Neutrophil (primary cell): ENCODE results near the gene TBX4.

Experiments
- H3K27ac ChIP-seq: fragments of 200-600 bp; sonication (generic); 2 replicates; pipeline ENCODE4 v1.5.1; 2016; ENCODE audit warnings: mild to moderate bottlenecking, moderate library complexity
- H3K27me3 ChIP-seq: fragments of 200-600 bp; sonication (generic); 2 replicates; pipeline ENCODE4 v1.6.0; 2016; ENCODE audit warnings: mild to moderate bottlenecking
- H3K36me3 ChIP-seq: fragments of 200-600 bp; sonication (generic); 2 replicates; pipeline ENCODE4 v1.5.1; 2017
- H3K4me1 ChIP-seq, 2 experiments: fragments of 200-600 bp in 1 of 2; sonication (generic) in 1 of 2; 1 replicate in 1 of 2; 2 replicates in 1 of 2; pipeline versions ENCODE4 v1.5.1 to v1.6.1; 2013 to 2016; ENCODE audit warnings: low read depth in 1 of 2, low read length in 1 of 2, mild to moderate bottlenecking in 1 of 2, moderate library complexity in 1 of 2; ENCODE audit not compliant: control insufficient read depth in 1 of 2, insufficient read depth in 1 of 2
- H3K4me3 ChIP-seq, 2 experiments: fragments of 200-600 bp in 1 of 2; sonication (generic) in 1 of 2; 1 replicate in 1 of 2; 2 replicates in 1 of 2; pipeline ENCODE4 v1.5.1; 2013 to 2016; ENCODE audit warnings: low read depth in 1 of 2, low read length in 1 of 2, mild to moderate bottlenecking in 1 of 2, moderate library complexity in 1 of 2
- H3K9me3 ChIP-seq: fragments of 200-600 bp; sonication (generic); 2 replicates; pipeline ENCODE4 v1.5.1; 2016
- TF ChIP-seq, protein P1 (sequence below): fragments of 200-600 bp; sonication (generic); IDR thresholded peaks from 2 replicates; pipeline ENCODE4 v1.5.1; 2016; ENCODE audit warnings: antibody characterized with exemption

TBX4 gene

DNA sequence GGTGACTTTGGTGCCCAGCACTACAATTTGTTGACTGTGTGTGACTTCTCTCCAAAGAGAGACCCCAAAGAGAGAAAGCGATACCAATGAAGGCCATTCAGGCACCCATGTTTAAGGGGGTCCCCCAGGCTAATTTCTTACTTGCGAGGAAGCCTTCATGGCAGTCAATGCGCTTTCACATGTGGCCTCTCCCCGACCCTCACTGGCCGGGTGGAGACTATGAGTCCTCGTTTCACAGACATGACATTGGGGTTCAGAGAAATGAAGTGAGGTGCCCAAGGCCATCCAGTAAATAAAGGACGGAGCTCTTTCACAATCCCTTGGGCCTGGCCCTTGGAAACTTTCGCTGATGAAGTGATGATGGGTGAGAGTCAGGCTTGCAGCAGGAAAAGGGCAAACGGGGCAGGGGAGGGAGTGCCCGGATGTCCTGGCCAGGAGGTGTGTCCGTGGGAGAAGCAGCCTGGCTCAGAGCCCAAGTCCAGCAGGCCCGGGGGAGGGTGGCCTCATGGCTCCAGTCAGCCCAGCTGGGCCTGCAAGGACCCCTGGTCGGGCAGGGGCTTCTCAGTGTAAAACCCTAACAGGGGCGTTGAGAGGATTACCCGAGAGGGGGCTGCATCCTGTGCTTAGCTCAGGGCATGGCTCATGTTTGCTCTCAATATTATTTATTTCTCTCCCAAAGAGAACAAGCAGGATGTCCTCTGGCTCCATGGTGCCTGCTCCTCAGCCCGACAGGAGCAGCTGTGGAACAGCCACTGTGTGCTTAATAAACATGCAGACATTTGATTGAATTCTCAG is 37.9 kb upstream of the TBX4 start:
- TF ChIP-seq, protein P1, sequence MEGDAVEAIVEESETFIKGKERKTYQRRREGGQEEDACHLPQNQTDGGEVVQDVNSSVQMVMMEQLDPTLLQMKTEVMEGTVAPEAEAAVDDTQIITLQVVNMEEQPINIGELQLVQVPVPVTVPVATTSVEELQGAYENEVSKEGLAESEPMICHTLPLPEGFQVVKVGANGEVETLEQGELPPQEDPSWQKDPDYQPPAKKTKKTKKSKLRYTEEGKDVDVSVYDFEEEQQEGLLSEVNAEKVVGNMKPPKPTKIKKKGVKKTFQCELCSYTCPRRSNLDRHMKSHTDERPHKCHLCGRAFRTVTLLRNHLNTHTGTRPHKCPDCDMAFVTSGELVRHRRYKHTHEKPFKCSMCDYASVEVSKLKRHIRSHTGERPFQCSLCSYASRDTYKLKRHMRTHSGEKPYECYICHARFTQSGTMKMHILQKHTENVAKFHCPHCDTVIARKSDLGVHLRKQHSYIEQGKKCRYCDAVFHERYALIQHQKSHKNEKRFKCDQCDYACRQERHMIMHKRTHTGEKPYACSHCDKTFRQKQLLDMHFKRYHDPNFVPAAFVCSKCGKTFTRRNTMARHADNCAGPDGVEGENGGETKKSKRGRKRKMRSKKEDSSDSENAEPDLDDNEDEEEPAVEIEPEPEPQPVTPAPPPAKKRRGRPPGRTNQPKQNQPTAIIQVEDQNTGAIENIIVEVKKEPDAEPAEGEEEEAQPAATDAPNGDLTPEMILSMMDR, result no peak
- no peaks in the 10 kb centered on the region for H3K9me3 ChIP-seq
- no peak overlapping the region for H3K27ac ChIP-seq
- H3K4me1 ChIP-seq, result peaks cover 38 to 41% of the 10 kb centered on the region in 2 experiments
- H3K36me3 ChIP-seq, result no peaks in the 10 kb centered on the region
- no peak overlapping the region for H3K4me3 ChIP-seq
- peaks cover 100% of the 10 kb centered on the region for H3K27me3 ChIP-seq

DNA sequence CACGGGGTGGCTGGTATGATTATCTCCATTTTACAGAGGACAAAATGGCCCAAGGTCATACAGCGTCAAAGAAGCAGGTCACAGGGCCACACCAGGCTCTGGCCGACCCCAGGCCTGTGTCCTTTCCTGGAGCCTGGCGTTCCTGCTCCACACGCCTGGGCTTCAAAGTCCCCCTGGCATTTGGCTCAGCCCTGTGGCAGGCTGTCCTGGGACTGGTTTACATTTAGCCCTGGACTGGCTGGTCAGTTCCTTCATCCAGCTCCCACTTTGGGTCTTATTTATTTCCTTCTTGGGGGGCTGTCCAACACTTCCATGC is 37.3 kb upstream of the TBX4 start:
- no peaks in the 10 kb centered on the region for H3K9me3 ChIP-seq
- H3K36me3 ChIP-seq, result no peaks in the 10 kb centered on the region
- peaks cover 34 to 37% of the 10 kb centered on the region in 2 experiments for H3K4me1 ChIP-seq
- H3K27ac ChIP-seq, result no peak overlapping the region
- H3K4me3 ChIP-seq, result no peak overlapping the region
- TF ChIP-seq, protein P1, result no peak
- peaks cover 100% of the 10 kb centered on the region for H3K27me3 ChIP-seq

DNA sequence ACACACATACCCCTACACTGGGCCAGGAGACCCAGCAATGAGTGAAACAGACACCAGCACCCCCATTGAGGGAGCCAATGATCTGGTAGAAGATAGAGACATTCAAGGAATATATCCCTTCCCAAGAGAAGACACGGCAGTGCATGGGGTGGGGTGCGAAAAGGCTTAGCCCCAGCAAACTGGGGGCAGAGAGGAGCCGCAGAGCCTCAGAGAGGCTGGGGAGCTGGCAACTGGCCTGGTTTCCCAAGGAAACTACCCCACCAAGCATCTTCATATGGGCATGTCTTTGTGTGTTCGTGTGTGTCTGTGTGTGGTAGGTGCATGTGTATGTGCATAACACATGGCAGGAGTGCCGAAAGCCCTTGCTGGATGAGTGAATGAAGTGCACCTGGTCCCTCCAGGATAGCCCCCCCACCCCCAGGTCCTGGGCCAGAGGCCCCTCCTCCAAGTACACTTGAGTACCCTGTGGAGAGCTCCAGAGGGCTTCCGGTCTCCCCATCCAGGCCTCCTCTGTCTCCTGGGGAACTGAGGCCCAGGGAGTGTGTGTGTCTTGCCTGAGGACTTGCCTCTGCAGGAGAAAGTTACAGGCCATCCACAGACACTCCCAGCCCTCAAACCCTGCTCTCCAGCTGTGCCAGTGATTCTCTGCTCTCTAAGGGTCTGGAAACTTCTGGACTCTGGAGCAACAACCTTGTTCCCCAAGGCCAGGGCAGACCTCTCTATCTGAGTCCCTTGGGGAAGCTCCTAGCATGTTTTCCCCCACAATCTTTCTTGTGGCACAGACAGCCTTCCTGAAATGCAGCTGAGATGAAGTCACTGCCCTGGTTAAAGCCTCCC is 36.6 kb upstream of the TBX4 start:
- H3K27me3 ChIP-seq, result peaks cover 100% of the 10 kb centered on the region

DNA sequence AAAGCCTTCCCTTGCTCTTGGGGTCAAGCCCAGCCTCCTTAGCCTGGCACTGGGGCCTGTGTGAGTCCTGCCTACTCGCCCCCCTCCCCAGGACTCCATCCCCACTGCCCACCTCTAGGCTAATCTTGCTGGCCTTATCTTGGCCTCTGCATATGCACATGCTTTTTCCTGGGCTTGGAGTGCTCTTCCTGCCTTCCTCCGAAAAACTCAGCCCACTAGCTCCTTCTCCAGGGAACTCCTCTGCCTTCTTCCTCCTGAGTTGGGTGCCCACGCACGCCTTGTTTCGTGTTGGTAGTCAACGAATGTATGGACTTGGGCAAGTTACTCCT is 36.0 kb upstream of the TBX4 start:
- Histone ChIP-seq H3K27me3 (peaks cover 100% of the 10 kb centered on the region), H3K4me3 (no peak overlapping the region), H3K9me3 (no peaks in the 10 kb centered on the region), H3K4me1 (peaks cover 22 to 25% of the 10 kb centered on the region in 2 experiments), H3K36me3 (no peaks in the 10 kb centered on the region), H3K27ac (no peak overlapping the region)
- TF ChIP-seq, protein P1, result no peak

More for the DNA sequence above, 36.6 kb upstream of the TBX4 start:
- TF ChIP-seq, protein P1, result no peak
- Histone ChIP-seq H3K4me1 (peaks cover 27 to 30% of the 10 kb centered on the region in 2 experiments), H3K27ac (no peak overlapping the region), H3K4me3 (no peak overlapping the region), H3K36me3 (no peaks in the 10 kb centered on the region), H3K9me3 (no peaks in the 10 kb centered on the region)

DNA sequence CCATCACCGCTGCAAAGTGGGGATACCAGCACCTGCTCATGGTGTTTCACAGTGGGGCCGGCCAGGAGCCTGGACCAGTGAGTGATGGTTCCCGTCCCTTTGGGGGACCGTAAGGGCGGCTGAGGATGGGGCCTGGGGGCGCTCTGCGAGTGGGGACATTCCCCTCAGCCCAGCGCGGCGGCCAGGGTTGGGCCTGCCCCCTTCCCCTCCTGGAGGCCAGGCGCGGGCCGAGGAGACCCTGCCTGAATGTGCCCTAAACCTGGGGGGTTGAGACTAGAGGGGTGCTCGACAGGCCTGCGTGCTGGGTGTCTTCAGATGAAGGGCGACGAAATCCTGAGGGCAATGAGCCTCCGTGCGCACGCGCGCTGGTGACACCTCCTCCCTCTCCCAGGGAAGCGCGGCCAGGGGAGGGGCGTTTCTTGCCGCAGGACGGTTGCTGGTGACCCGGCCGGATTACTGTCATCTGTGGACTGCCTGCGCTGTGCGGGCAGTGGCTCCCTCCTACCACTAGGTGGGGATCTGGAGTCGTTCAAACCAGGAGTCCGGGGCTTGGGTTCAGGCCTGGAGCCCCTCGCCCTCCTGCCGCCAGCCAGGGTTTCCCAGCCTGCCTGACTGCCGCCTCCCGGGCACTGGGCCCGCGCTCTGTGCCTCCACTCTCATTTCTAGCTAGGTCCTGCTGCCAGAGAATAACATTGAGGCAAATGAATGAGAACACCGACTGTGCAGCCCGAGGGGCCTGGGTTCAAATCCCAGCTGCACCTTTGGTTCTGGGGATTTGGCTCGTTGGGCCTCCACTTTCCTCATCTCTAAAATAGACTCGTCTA is 35.5 kb upstream of the TBX4 start:
- H3K27me3 ChIP-seq, result peaks cover 100% of the 10 kb centered on the region
- no peak overlapping the region for H3K27ac ChIP-seq
- TF ChIP-seq, protein P1, result peak; percentile 61
- H3K36me3 ChIP-seq, result no peaks in the 10 kb centered on the region
- no peak overlapping the region for H3K4me3 ChIP-seq
- no peaks in the 10 kb centered on the region for H3K9me3 ChIP-seq
- H3K4me1 ChIP-seq, result peaks cover 17 to 19% of the 10 kb centered on the region in 2 experiments
